A673 (cell line): ENCODE data around the gene CEP44.

ENCODE experiments used
- EZH2 ChIP-seq: fragments of 200-600 bp; sonication (generic); IDR thresholded peaks from 2 replicates; pipeline ENCODE4 v1.6.1; 2017; ENCODE audit warnings: borderline replicate concordance, low read depth, mild to moderate bottlenecking, mixed read lengths, antibody characterized with exemption, low read length; ENCODE audit not compliant: poor library complexity, severe bottlenecking
- TF ChIP-seq, protein P1 (sequence below): fragments of 300-800, 200-600 bp; sonication (generic); conservative IDR thresholded peaks from 2 replicates; pipeline ENCODE4 v1.5.1; 2017; ENCODE audit warnings: low read depth, mild to moderate bottlenecking, antibody characterized with exemption, low read length, moderate library complexity, mixed read lengths

DNA sequence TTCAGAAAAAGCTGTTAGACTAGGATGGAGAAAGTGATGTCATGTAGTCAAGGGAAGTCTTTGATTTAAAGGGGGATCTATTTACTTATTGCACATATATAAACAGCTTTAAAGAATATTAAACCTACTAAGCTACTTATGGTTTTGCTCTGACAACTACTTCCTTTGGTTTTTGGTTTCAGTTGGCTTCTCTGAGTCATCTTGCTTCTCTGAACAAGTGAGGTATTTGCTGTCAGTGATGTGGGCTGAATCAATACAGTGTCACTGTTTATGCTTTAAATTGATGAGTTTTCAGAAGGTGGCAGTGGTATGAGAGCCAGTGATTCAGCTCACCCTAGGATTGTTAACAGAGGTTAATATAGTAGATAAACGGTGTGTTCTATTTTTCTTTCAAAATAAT lies 75.1 kb downstream of the CEP44 start:
- TF ChIP-seq, protein P1, sequence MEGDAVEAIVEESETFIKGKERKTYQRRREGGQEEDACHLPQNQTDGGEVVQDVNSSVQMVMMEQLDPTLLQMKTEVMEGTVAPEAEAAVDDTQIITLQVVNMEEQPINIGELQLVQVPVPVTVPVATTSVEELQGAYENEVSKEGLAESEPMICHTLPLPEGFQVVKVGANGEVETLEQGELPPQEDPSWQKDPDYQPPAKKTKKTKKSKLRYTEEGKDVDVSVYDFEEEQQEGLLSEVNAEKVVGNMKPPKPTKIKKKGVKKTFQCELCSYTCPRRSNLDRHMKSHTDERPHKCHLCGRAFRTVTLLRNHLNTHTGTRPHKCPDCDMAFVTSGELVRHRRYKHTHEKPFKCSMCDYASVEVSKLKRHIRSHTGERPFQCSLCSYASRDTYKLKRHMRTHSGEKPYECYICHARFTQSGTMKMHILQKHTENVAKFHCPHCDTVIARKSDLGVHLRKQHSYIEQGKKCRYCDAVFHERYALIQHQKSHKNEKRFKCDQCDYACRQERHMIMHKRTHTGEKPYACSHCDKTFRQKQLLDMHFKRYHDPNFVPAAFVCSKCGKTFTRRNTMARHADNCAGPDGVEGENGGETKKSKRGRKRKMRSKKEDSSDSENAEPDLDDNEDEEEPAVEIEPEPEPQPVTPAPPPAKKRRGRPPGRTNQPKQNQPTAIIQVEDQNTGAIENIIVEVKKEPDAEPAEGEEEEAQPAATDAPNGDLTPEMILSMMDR, result no peak
- no peak for TF ChIP-seq EZH2
